GM18502 (cell line): ENCODE measurements around the gene LRSAM1.

Experiments
- ATAC-seq: cut with Tn5 transposase; IDR thresholded peaks from one replicate; pipeline ENCODE4 v1.9.1; 2021; ENCODE audit warnings: mild to moderate bottlenecking; ENCODE audit not compliant: unreplicated experiment, poor library complexity

LRSAM1 gene

DNA sequence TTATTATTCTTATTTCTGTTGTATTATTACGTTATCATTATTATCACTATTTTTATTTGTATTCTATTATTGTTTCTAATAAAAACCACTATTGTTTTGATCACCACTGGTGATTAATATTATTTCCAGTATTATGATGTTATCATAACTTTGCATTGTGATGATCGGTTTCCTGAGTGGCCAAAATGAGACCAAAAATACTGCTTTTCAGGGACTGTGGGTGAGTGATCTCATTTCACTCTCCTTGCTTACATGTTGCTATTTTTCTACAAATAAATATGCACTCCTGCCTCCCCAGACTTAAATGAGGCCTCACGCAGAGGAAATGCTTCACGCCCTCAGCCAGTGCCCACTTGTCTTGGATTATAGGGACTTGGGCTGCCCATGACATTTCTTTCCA is 78.4 kb downstream of the LRSAM1 start:
- ATAC-seq, result no peak

DNA sequence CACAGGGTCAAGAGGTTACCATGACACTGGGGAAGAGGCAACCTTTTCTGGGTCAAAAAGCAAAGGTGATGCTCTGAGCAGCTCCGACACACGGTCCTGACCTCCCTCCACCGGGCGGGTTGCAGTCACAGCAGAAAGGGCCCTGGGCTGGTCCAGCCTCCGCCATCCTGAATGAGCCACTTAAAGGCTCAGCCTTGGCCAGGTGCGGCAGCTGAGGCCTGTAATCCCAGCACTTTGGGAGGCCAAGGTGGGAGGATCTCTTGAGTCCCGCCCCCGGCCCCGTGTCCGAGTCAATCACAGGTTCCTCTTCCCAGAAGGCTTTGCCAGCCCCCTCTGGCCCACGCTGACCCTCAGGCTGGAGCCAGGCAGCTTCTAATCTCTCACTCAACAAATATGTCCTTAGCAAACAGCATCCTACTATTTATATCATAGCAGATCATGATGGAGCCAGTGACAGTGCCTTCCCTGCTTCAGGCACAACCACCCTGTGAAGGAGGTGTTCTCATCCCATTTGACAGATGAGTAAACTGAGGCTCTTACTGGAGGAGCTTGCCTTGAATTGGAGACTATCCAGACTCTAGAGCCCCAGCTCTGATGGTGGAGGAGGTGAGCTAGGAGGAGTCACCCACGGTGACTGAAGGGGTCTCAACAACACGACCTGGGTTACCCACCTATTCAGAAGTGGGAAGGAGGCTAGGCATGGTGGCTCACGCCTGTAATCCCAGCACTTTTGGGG is 79.1 kb downstream of the LRSAM1 start:
- ATAC-seq, result no peak

DNA sequence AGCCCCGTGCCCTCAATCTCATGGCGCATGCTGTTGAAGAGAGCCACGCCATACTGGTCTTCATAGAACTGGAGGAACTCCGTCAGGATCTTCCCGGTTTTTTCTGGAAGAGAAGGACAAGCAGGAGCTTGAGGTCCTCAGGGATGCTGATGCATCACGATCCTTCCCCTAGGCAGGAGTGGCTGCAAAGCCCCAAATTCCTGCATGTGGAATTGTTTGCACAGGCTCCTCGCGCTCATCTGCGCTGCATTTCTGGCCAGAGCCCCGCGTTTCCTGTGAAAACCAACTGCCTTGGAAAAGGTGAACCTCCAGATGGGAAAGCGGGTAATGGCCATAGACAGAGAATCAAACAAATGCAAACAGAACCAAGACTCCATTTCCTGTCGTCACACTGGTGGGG is 80.4 kb downstream of the LRSAM1 start:
- no peak for ATAC-seq

DNA sequence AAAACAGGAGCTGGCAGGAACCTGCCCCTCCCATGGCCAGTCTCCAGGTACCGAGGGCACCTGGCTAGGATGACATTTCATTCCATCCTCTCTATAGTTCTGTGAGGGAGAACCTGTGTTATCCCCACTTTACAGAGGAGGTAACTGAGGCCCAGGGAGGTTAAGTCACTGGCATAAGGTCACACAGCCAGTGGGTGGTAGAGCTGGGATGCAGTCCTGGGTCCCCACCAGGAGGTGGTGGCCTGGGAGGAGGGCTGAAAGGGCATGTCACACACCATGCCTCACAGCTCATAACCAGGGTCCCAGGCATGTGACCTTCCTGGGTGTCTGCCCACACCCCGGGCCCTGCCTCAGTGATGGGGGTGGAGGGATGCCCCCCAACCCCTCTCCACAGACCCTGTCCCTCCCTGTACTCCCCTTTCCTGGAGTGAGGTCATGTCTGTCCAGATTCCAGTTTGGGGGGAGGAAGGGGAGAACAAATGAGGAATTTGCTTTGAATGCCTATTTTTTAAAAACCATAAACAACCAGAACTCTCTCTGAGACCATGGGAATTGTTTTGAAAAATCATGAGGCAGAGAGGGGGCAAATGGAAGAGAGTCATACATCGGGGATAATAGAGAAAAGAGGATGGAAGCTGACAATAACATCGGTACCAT is 83.1 kb downstream of the LRSAM1 start:
- ATAC-seq, result no peak

DNA sequence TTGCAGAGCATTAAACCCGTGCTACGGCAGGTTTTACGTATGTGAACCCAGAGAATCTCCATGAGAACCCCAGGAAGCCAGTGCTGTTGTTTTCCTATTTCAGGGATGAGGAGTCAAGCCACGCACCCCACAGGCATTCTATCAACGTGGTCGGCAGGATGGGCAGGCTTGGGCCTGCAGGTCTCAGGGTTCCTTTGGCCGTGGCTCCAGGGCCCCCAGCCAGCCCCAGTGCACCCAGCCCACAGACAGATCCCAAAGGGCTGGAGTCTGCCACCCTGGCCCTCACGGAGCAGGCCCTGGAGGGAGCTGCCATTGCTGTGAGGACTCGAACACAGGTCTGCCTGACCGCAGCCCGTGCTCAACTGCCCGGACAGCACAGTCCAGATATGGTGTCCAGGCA is 83.6 kb downstream of the LRSAM1 start:
- no peak for ATAC-seq

DNA sequence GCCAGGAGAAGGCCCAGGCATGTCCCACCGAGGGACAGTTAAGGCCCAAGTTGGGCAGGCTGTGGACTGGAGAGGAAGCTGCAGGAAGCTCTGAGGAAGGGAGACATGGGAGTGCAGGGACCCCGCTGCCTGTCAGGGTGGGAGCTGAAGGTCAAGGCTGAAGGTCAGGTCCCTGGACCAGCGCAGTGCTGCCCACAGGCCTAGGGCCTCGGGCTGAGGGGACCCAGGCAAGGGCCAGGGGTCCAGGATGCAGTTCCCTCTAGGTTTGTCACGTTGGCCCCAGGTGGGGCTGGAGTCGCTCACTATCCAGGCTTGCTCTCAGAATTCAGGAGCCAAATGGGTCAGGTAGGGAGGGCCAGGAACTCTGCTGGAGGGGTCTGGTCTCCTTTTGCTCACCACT is 84.1 kb downstream of the LRSAM1 start:
- no peak for ATAC-seq

DNA sequence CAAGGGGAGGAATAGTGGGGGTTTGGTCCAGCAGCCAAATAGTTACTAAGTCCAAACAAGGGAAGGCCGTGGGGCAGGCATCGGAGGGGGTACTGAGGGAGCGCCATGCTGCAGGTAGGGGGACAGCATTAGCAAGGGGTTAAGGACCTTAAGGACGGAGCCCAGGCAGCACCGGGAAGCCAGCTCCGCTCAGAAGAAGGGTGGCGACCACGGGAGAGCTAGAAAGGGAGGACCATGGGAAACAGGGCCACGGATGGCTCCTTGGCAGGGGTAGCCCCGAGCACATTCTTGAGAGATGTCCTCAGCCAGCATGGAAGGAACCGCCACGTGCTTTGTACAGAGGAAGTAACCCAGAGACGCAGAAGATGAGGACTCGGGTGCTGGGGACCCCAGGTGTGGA is 84.5 kb downstream of the LRSAM1 start:
- no peak for ATAC-seq

DNA sequence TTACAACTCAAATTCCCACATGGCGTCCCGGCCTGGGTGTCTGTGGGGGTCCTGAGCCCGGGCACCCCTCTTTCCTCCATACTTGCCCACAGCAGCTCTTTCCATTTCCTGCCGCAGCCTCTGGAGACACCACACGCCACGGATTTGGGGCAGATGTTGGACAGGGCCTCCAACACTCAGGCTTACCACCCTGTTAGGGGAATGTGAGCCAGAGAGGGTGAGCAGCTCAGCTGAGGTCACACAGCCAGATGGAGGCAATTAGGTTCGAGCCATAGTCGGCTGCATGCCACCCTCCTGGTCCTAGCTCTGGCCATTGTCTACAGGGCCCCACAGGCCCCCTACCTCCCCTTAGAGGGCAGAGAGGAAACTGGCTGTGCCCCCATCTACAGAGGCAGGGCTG is 85.2 kb downstream of the LRSAM1 start:
- no peak for ATAC-seq

DNA sequence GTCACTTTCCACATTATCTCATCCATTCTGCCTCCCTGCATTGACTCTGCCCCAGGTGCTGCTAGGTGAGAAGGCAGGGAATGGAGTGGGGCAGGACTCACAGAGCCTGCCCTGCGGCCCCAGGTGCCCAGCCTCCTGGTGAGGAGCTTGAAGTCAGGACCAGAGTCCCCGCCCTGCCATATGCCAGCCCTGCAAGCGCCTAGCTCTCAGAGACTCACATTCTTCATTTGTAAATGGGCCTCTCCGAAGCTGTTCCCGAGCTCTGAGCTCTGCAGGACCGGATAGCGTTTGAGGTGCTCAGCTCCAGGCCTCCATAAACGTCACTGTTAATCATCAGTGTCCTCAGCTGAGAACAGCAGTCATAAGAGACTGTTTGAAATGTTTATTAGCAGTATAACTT is 85.7 kb downstream of the LRSAM1 start:
- ATAC-seq, result no peak

DNA sequence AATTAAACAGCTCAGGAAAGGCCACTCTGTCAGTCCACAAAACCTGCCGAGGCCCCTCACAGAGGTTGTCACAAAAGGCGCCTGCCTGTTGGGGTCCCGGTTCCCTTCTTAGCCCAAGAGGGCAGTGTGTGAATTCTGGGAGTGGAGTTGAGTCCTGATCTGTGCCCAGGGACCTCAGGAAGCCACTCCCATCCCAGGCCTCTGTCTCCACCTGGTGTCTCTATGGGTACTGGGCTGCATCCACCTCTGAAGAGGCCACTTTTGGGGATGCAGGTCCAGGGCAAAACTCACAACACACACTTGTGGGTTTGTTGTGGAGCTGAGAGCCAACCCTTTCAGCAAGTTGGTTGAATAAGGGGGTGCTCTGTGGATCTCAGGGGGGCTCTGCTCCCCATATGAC is 86.5 kb downstream of the LRSAM1 start:
- no peak for ATAC-seq

DNA sequence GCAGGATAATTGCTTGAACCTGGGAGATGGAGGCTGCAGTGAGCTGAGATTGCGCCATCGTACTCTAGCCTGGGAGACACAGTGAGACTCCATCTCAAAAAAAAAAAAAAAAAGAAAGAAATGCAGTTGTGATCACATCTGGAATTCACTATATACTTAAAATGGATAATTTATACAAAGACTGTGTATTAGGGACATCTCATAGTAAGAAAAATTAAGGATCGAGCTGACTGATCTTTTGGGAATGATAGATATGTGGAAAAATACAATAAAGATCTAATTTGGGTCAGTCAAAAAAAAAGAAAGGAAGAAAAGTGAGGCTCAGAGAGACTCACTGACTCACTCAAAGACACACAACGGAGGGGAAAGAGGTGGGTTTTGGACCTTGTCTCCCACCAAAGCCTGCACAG is 87.5 kb downstream of the LRSAM1 start:
- ATAC-seq, result no peak

DNA sequence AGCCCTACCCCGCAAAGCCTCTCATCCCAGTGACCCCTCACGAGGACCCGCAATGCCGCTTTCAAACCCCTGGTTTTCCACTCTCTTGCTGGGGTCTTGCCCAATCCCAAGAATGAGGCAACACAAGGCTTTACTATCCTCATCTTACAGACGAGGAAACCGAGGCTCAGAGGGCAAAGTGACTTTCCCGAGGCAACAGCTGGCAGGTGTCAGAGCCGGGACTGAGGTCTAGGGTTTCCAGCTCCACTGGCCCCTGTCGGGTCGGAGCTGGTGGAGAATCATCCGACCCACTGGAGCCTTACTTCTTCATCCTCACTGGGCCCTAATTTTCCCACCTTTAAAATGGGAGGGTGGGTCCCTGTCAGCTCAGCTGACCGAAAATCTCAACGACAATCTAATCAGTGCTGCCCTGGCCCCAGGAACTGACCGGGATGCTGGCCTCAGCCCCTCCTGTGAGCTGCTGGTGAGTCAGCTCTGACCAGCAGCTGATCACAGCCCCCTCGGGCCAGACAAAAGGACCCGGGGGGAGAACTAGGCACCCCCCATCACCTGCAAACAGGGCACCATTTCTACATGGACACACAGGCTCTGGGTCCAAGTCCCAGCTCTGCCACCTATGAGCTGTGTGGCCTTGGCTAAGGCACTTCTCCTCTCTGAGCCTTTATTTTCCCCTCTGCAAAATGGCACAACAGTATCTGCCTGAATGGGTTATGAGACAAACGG is 88.1 kb downstream of the LRSAM1 start:
- ATAC-seq, result no peak

DNA sequence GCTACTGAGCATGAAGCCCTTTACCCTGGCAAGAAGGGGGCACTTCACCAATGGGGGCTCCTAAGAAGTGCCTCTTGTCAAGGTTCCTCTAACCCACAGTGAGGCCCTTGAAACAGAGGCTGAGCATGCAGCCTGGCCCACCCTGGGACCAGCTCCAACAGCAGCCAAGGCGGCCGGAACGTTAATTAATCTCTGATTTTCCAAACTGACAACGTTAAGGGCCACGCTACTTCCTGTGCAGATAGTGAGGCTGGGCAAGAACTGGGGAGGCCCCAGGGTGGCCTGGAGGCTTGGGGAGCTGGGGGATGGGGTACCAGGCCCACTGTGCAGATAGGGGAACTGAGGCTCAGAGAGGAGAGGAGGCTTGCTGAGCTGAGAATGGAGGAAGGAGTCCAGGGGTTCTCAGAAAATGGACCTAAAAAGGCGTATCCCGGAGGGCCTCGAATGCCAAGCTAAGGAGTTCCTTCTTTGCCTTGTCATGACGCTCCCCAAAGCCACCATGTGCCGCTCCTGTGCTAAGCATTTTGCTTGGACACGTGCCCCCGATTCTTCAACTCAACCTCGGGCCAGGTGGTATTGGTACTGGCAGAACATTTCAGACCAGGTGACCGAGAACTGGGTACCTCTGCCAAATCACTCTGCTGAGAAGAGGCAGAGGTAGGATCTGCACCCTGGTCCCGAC is 88.8 kb downstream of the LRSAM1 start:
- ATAC-seq, result no peak

DNA sequence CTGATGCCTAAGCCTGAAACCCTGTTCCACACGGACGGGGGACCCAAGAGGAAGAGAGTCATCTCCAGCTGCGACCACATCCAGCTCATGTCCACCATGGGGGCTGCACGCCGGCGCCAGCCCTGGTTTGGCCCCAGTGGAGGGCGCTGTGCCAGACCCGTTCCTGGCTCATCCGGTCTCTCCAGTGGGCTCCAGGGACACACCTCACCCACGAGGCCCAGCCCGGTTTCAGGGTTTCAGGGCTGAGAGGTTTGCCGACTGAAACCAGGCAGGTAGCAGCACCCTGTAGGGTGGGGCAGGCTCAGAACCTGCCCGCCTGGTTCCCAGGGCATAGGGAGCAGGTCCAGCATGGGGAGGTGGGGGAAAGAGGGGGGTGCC is 89.3 kb downstream of the LRSAM1 start:
- ATAC-seq, result no peak

DNA sequence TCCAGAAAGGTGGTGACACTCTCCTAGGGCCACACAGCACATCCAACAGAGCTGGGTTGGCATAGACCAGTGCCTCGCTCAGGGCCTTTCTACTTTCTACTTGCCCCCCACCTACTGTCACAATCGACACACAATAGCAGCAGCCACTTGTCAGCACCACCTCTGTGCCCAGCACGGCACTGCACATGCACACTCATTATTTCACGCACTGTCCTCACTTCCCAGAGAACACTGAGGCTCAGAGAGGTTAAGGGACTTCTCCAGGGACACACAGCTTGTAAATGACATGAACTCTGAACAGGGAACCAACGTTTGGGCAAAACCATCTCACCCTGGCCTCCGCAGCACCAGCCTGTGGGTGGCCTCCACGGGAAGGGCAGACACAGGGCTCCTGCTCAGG is 89.9 kb downstream of the LRSAM1 start:
- ATAC-seq, result no peak

DNA sequence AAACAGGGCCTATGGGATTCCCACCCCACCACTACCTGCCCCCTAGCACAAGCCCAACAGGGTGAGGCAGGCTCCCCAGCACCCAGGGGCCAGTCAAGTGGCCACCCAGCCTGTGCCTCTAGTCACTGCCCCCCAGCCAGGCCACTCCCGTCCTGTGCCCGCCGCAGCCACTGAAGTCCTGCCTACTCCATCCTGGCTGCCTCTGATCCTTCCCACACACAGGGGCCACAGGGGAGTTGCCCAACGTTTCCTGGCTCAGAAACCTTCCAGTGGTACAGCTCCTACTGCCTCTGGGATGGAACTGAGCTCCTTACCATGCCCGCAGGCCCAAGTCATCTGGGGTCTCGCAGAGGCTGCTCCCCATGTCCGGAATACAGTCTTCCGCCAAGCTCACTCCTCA is 90.6 kb downstream of the LRSAM1 start:
- no peak for ATAC-seq

DNA sequence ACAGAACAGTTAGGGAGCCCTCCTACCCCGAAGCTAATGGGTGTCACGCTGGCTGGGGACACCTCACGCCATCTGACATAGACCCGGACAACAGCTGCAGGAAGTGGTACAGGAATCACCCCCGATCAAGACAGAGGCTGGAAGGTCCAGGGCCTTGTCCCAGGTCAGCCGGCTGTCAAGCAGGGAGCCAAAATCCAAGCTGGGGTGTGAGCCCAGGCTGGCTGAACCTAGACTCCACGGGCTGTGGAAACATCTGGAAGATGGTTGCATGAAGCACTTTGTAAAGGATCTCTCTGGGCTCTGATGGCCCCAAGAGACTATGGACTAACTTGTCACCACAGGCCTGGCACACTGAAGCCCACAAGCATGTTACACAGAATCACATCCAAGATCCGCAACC is 91.9 kb downstream of the LRSAM1 start:
- ATAC-seq, result no peak

DNA sequence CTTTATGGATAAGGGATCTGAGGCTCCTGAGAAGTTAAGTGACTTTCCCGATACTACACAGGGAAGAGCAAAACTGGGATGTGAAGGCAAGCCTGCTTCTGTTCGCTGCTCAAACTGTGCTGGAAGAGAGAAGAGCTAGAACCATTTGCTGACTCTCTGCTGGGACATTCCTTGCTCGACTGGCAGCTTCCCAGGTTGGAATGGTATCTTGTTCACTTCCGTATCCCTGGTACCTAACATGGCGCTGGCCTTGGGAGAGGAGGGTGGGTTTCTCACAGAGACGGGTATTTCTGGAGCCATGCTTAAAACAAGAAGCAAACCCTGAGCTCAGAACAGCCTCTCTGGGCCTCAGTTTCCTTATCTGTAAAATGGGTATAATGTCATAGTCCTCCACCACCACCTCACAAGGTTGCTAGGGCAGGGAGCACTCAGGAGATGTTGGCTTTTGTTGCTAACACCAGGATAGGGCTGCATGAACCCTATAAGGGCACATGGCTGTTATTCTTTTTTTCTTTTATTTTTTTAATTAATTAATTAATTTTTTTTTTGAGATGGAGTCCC is 92.7 kb downstream of the LRSAM1 start:
- ATAC-seq, result no peak

DNA sequence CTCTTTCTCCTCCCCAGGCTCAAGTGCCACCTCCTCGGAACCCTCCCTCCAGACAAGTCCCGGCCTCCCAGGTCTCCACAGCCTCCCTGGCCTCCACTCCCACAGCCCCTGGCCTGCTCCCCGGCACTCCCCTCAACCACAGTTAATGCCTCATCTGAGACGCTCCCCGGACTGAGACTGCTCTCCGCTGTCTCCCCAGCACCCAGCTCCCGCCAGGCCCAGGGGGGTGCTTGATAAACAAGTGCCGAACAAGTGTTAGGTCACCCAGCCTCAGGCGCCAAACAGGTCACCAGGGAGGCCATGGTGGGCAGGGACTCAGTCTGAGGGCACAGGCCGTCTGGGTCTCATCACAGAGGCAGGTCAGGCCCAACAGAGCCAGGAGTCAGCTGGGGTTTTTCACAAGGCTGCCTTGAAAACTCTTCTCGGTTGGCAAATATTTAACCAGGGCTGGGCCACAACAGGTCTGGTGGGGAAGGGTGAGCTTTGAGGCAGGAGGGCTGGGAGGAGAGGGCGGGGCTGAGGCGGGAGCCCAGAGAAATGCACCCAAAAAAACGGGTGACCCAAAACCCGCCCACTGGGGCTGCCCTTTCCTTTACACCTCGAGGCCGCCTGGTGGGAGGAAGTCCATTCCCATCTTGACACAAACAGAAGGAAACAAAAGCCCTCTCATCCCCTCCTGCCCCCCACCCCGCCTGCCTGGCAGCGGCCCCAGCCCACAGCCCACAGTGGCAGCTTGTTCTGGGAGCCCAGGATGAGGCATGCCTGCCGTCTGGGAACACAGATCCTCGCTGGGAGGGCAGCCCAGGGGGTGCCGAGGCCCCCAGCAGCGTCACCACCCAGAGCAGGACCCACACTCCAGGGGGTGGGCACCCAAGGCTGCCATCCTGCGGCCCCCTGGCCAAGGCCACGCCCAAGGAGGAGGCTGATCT is 94.2 kb downstream of the LRSAM1 start:
- ATAC-seq, result no peak
